CD4-positive, alpha-beta T cell treated with Interleukin-4 for 4 hours (primary cell): Measurements from ENCODE around the gene FITM2.
"Not testable (repeated sequence)": the region's sequence is repeated elsewhere in the genome, so short reads cannot be mapped to it uniquely, and the experiment has no call there.

ENCODE experiments used
- DNase-seq: peaks from one replicate; pipeline ENCODE4 v3.0.0-alpha.2; 2020

Gene FITM2, protein sequence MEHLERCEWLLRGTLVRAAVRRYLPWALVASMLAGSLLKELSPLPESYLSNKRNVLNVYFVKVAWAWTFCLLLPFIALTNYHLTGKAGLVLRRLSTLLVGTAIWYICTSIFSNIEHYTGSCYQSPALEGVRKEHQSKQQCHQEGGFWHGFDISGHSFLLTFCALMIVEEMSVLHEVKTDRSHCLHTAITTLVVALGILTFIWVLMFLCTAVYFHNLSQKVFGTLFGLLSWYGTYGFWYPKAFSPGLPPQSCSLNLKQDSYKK

DNA sequence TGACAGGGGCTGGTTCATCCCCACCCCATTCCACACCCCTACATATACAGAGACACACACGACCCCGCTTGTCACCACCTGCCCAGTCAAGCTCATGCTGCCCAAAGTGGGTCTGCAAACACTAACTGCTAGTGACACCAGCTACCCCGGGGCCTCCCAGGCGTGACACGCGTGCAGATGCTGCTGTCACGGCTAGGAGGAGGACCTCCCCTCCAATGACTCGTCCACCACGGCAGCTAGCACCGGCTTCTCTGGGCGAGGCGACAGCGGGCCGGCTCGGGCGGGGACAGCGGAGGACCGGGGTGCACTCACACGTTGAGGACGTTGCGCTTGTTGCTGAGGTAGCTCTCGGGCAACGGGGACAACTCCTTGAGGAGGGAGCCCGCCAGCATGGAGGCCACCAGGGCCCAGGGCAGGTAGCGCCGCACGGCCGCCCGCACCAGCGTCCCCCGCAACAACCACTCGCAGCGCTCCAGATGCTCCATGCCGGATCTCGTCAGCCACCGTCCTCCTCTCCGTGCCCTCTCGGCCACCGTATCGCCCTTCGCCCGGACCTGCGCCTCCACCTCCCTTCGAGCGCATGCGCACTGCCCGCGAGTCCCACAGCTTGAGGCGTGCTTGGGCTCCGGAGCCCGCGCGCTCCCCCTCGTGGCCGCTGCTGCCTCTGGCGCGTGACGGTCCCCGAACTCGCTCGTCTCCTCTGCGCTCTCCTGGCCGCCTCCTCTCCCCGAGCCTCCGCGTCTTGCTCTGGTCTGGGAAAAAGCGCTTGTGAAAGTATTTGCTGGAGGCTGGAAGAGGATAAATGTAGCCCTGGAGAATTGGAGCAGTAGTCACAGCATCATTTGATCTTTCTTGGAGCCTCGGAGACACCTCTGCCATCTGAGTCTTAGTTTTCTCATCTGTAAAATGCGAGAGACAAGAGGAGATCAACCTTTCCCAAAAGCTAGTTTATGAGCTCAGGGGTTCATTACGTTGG is at the start of gene FITM2:
Gene FITM2, minus strand, starts transcription at position 539 of the 976 bp plus-strand sequence. Its CDS starts 54 bp downstream, at position 485.
- DNase-seq: peak; percentile 97

DNA sequence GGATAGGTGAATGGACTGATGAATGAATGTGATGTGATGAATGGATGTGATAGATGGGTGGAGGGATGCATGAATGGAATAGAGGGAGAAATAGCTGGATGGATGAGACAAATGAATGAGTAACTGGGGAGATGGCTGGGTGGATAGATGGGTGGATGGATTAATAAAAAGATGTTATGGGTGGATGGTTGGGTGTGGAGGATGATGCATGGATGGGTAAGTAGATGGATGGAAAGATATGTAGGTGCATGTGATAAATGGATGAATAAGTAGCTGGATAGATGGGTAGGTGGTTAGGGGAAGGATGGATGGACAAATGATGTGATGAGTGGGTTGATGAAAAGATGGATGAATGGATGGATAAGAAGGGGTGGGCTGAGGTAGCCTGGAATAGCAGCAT is 49.2 kb upstream of the FITM2 start:
- DNase-seq: no peak

- no peak for DNase-seq
These were observed 47.8 kb upstream of the FITM2 start for GRCh38 chr20:44358776-44359175.

- no peak for DNase-seq
These were observed 46.6 kb upstream of the FITM2 start for GRCh38 chr20:44357555-44358125.

GRCh38 chr20:44357020-44357419 is 46.0 kb upstream of the FITM2 start:
- no peak for DNase-seq

DNA sequence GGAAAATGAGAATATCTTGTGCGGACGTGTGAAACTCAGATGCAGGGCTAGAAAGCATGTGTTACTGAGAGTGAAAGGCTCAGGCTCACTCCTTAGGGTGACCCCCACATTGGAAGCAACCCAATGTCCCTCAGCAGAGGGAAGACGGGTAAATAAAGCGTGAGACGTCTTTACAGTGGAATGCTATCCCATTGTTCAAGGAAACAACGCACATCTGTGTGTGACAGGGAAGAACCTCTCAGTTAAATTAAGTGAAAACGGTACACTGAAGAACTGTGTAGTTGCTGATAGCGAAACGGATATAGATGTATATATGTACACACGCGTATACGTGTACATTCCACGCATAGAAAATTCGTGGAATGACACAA is 45.3 kb upstream of the FITM2 start:
- DNase-seq: no peak

- DNase-seq: no peak
These were observed 44.7 kb upstream of the FITM2 start, which contains the start of gene HNF4A for GRCh38 chr20:44355498-44356352. Gene HNF4A (plus strand): TSS chr20:44355699. CDS start chr20:44355805, 106 bp downstream.

DNA sequence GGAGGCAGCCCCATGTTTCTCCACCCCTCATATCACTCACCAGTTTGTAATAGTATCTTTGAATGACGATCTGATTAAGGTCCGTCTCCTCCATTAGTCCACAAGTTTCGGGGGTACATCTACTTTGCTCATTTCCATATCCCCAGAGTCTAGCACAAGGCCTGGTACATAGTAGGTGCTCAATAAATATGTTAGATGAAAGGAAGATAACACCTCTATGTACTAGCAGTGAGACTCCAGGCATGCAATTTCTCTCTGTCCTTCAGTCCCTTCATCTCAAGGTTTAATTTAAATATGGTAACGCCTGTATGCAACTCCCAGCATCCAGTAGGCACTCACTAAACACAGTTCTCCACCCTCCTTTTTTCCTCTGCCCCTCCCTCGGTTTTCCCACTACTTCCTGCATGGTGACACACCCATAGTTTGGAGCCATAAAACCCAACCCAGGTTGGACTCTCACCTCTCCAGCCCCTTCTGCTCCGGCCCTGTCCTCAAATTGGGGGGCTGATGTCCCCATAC is 44.0 kb upstream of the FITM2 start:
- DNase-seq: no peak

- DNase-seq: no peak
These were observed 39.6 kb upstream of the FITM2 start for GRCh38 chr20:44350567-44350966.

DNA sequence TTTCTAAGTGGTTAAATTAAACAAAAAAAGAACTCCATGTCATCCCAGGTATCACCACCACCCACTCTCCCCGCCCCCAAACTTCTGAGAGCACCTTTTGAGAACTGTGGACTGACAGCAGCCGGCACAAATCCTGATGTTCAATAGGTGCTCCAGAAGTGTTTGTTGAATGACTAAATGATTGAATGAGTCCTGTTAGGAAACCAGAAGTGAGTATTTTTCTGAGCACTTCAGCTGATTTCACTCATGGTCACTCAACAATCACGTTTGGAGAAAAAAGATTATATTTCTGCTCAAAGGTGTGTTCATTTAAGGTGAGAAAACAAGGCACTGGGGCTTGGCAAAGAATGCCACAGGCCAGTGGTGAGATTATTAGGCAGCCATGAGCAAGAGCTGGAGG is 38.3 kb upstream of the FITM2 start:
- DNase-seq: no peak

- no peak for DNase-seq
These were observed 37.2 kb upstream of the FITM2 start for GRCh38 chr20:44348168-44348659.

DNA sequence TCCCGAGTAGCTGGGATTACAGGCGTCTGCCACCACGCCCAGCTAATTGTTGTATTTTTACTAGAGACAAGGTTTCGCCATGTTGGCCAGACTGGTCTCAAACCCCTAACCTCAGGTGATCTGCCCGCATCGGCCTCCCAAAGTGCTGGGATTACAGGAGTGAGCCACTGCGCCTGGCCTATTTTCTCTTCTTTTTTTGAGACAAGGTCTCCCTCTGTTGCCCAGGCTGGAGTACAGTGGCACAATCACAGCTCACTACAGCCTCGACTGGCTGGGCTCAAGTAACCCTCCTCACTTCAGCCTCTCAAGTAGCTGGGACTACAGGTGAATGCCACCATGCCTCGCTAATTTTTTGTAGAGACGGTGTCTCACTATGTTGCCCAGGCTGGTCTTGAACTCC is 34.9 kb upstream of the FITM2 start:
- DNase-seq: not testable (repeated sequence)

- no peak for DNase-seq
These were observed 34.1 kb upstream of the FITM2 start for GRCh38 chr20:44345147-44345546.

GRCh38 chr20:44344723-44345122 is 33.7 kb upstream of the FITM2 start:
- no peak for DNase-seq

GRCh38 chr20:44343162-44343675 is 32.2 kb upstream of the FITM2 start:
- no peak for DNase-seq

DNA sequence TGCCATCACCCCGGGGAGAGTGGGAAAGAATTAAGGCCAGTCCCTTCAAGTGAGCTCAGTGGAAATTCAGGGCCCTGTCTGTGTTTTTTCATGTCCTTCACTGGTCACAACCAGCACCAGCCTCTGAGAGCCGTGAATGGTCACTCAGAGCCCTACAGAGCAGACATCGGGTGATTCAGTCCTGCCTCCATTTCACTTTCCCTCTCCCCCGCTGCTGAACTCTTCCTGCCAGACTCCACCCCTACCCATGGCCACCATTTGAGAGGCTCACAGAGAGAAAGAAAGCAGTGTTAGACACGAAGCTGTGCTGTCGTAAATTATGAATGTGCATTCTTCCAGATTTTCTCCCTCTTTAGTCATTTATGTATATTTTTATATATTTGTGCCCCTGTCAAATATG is 31.2 kb upstream of the FITM2 start:
- DNase-seq: no peak

GRCh38 chr20:44336725-44337380 is 25.9 kb upstream of the FITM2 start, which contains the start of gene R3HDML:
Gene R3HDML (plus strand): TSS chr20:44337043. CDS start chr20:44337158, 115 bp downstream.
- DNase-seq: no peak

DNA sequence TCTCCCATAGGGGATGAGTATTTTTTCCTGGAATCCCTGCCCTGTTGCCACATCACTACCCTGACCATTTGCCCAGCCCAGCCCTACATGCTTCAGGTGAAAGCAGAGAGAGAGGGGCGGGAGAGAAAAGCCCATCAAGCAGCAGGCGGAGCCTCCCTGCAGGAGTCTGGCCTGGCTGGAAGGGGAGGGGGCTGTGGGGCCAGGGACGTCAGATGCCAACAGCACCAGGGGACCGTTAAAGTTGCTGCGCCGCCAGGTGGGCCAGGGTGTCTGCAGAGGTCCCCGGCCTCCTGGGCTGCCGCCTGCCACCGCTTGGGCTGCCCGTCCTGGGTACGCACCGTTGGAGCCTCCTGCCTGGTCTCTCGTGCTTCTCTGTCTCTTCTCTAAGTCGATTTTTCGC is 25.1 kb upstream of the FITM2 start:
- DNase-seq: no peak

- no peak for DNase-seq
These were observed 24.7 kb upstream of the FITM2 start for GRCh38 chr20:44335675-44336074.

DNA sequence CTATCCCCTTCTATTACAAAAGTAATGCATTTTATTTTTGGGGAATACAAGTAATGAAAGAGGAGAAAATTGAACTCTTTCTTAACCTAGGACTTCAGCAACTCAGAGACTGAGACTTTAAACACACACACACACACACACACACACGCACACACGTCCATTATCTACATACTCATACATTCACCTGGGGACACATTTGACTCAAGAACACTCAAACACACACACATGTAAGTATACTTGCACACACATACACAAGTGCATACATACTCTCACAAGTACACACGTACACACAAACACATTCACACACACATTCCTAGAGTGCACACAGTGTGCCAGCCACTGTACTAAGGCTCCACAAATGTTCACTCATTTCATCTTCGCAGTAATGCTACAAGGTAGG is 23.7 kb upstream of the FITM2 start:
- no peak for DNase-seq

- no peak for DNase-seq
These were observed 23.3 kb upstream of the FITM2 start for GRCh38 chr20:44334306-44334705.
